Muscle layer of duodenum (tissue), 2 donors: ENCODE data around the gene GRM7.

Experiments
- H3K27ac ChIP-seq: one replicate; pipeline ENCODE4 v1.7.0; 2013; ENCODE audit warnings: mild to moderate bottlenecking, low read length
- H3K27me3 ChIP-seq: one replicate; pipeline ENCODE4 v1.7.0; 2013; ENCODE audit warnings: low read depth, mild to moderate bottlenecking, control low read depth, low read length
- H3K36me3 ChIP-seq, 2 donors: one replicate each; pipeline ENCODE4 v1.7.0; 2013; ENCODE audit warnings: low read length in 2 of 2, control low read depth in 1 of 2, mild to moderate bottlenecking in 1 of 2; ENCODE audit not compliant: insufficient read depth in 2 of 2, control insufficient read depth in 1 of 2
- H3K4me1 ChIP-seq, 2 donors: one replicate each; pipeline ENCODE4 v1.7.0; 2013; ENCODE audit warnings: low read length in 2 of 2, mild to moderate bottlenecking in 2 of 2, control low read depth in 1 of 2, moderate library complexity in 1 of 2; ENCODE audit not compliant: insufficient read depth in 2 of 2, control insufficient read depth in 1 of 2
- H3K4me3 ChIP-seq, 2 donors: one replicate each; pipeline ENCODE4 v1.7.0; 2013; ENCODE audit warnings: low read length in 2 of 2, low read depth in 1 of 2, mild to moderate bottlenecking in 1 of 2
- H3K9me3 ChIP-seq, 2 donors: one replicate each; pipeline ENCODE4 v1.7.0; 2013; ENCODE audit warnings: low read length in 2 of 2, control low read depth in 1 of 2, mild to moderate bottlenecking in 1 of 2; ENCODE audit not compliant: control insufficient read depth in 1 of 2
- donor health status: healthy.

The GRM7 gene

GRCh38 chr3:7307410-7307809 is 446.5 kb downstream of the GRM7 start:
- Histone ChIP-seq H3K9me3 (peaks cover 0 to 3% of the 10 kb centered on the region in 2 donors), H3K27me3 (no peaks in the 10 kb centered on the region), H3K4me3 (no peak overlapping the region), H3K4me1 (peaks cover 0 to 10% of the 10 kb centered on the region in 2 donors), H3K36me3 (no peaks in the 10 kb centered on the region), H3K27ac (no peak overlapping the region)

GRCh38 chr3:7309641-7310102 is 448.8 kb downstream of the GRM7 start:
- H3K4me1 ChIP-seq, result peaks cover 0 to 10% of the 10 kb centered on the region in 2 donors
- no peaks in the 10 kb centered on the region for H3K9me3 ChIP-seq
- H3K27ac ChIP-seq, result no peak overlapping the region
- no peaks in the 10 kb centered on the region for H3K27me3 ChIP-seq
- H3K4me3 ChIP-seq, result no peak overlapping the region
- H3K36me3 ChIP-seq, result no peaks in the 10 kb centered on the region

GRCh38 chr3:7315037-7315436 is 454.1 kb downstream of the GRM7 start:
- H3K9me3 ChIP-seq, result no peaks in the 10 kb centered on the region
- no peaks in the 10 kb centered on the region for H3K36me3 ChIP-seq
- peaks cover 0 to 2% of the 10 kb centered on the region in 2 donors for H3K4me1 ChIP-seq
- no peak overlapping the region for H3K27ac ChIP-seq
- no peaks in the 10 kb centered on the region for H3K27me3 ChIP-seq
- H3K4me3 ChIP-seq, result no peak overlapping the region

- Histone ChIP-seq H3K36me3 (no peaks in the 10 kb centered on the region), H3K27me3 (no peaks in the 10 kb centered on the region), H3K27ac (no peak overlapping the region), H3K9me3 (no peaks in the 10 kb centered on the region), H3K4me1 (no peaks in the 10 kb centered on the region), H3K4me3 (no peak overlapping the region)
Observed at GRCh38 chr3:7322957-7323669, 462.2 kb downstream of the GRM7 start.

- Histone ChIP-seq H3K9me3 (peaks cover 0 to 2% of the 10 kb centered on the region in 2 donors), H3K4me1 (no peaks in the 10 kb centered on the region), H3K27me3 (no peaks in the 10 kb centered on the region), H3K36me3 (no peaks in the 10 kb centered on the region), H3K4me3 (no peak overlapping the region), H3K27ac (no peak overlapping the region)
Observed at GRCh38 chr3:7328339-7328738, 467.4 kb downstream of the GRM7 start.

GRCh38 chr3:7332696-7333095 is 471.8 kb downstream of the GRM7 start:
- Histone ChIP-seq H3K4me1 (no peaks in the 10 kb centered on the region), H3K36me3 (no peaks in the 10 kb centered on the region), H3K9me3 (peaks cover 0 to 3% of the 10 kb centered on the region in 2 donors), H3K27ac (no peak overlapping the region), H3K4me3 (no peak overlapping the region), H3K27me3 (no peaks in the 10 kb centered on the region)

GRCh38 chr3:7333125-7333524 is 472.2 kb downstream of the GRM7 start:
- Histone ChIP-seq H3K36me3 (no peaks in the 10 kb centered on the region), H3K4me3 (no peak overlapping the region), H3K27me3 (no peaks in the 10 kb centered on the region), H3K4me1 (no peaks in the 10 kb centered on the region), H3K9me3 (peaks cover 0 to 3% of the 10 kb centered on the region in 2 donors), H3K27ac (no peak overlapping the region)

- no peak overlapping the region for H3K4me3 ChIP-seq
- H3K27me3 ChIP-seq, result no peaks in the 10 kb centered on the region
- H3K27ac ChIP-seq, result no peak overlapping the region
- H3K9me3 ChIP-seq, result no peaks in the 10 kb centered on the region
- no peaks in the 10 kb centered on the region for H3K36me3 ChIP-seq
- H3K4me1 ChIP-seq, result no peaks in the 10 kb centered on the region
Observed at GRCh38 chr3:7340795-7341194, 479.9 kb downstream of the GRM7 start.

GRCh38 chr3:7346364-7346763 is 485.4 kb downstream of the GRM7 start:
- Histone ChIP-seq H3K4me1 (no peaks in the 10 kb centered on the region), H3K9me3 (no peaks in the 10 kb centered on the region), H3K36me3 (no peaks in the 10 kb centered on the region), H3K27ac (no peak overlapping the region), H3K27me3 (no peaks in the 10 kb centered on the region), H3K4me3 (no peak overlapping the region)

GRCh38 chr3:7357101-7357500 is 496.2 kb downstream of the GRM7 start:
- Histone ChIP-seq H3K4me3 (no peak overlapping the region), H3K36me3 (no peaks in the 10 kb centered on the region), H3K27me3 (no peaks in the 10 kb centered on the region), H3K27ac (no peak overlapping the region), H3K9me3 (no peaks in the 10 kb centered on the region), H3K4me1 (no peaks in the 10 kb centered on the region)

- H3K4me3 ChIP-seq, result no peak overlapping the region
- no peak overlapping the region for H3K27ac ChIP-seq
- no peaks in the 10 kb centered on the region for H3K36me3 ChIP-seq
- H3K4me1 ChIP-seq, result no peaks in the 10 kb centered on the region
- H3K27me3 ChIP-seq, result no peaks in the 10 kb centered on the region
- no peaks in the 10 kb centered on the region for H3K9me3 ChIP-seq
Observed at GRCh38 chr3:7367968-7368367, 507.1 kb downstream of the GRM7 start.

- H3K4me3 ChIP-seq, result no peak overlapping the region
- no peaks in the 10 kb centered on the region for H3K4me1 ChIP-seq
- no peaks in the 10 kb centered on the region for H3K36me3 ChIP-seq
- H3K27ac ChIP-seq, result no peak overlapping the region
- no peaks in the 10 kb centered on the region for H3K9me3 ChIP-seq
- H3K27me3 ChIP-seq, result no peaks in the 10 kb centered on the region
Observed at GRCh38 chr3:7368597-7368996, 507.7 kb downstream of the GRM7 start.
